Body of pancreas (tissue), 4 donors: ENCODE results near the gene NOL7. TPM values are rescaled to one million over a fixed set of nuclear protein-coding genes. Genes with fewer than 3 reads are reported as not detected.

Experiments
- ATAC-seq: fragments of 150-250 bp; one replicate; pipeline ENCODE4 v1.9.1; 2016
- DNase-seq, 4 donors: peaks; one replicate each; pipeline ENCODE4 v3.0.0-alpha.2; 2019
- H3K27ac ChIP-seq, 4 donors: fragments of 200-600 bp; sonication (generic); 1 replicate in 3 of 4; 2 replicates in 1 of 4; pipeline versions ENCODE4 v1.5.1 to v1.6.1; 2016 to 2019; ENCODE audit warnings: mild to moderate bottlenecking in 1 of 4, mixed read lengths in 1 of 4, moderate library complexity in 1 of 4
- H3K27me3 ChIP-seq, 2 donors: fragments of 200-600 bp; sonication (generic); one replicate each; pipeline ENCODE4 v1.6.0; 2016; ENCODE audit warnings: mild to moderate bottlenecking in 1 of 2
- H3K36me3 ChIP-seq, 2 donors: fragments of 200-600 bp; sonication (generic); replicated peaks in 1 of 2; 2 replicates each; pipeline ENCODE4 v1.5.1; 2016; ENCODE audit warnings: low read depth in 2 of 2; ENCODE audit not compliant: insufficient read depth in 1 of 2
- H3K4me1 ChIP-seq: fragments of 200-600 bp; sonication (generic); one replicate; pipeline ENCODE4 v1.6.0; 2016
- H3K4me3 ChIP-seq, 2 donors: fragments of 200-600 bp; sonication (generic); 1 replicate in 1 of 2; 2 replicates in 1 of 2; pipeline ENCODE4 v1.5.1; 2016 to 2019
- H3K9me3 ChIP-seq, 3 donors: fragments of 200-600 bp; sonication (generic); 1 replicate in 2 of 3; 2 replicates in 1 of 3; pipeline ENCODE4 v1.5.1; 2016
- POLR2A ChIP-seq, 3 donors: fragments of 450-650 bp; IDR thresholded peaks; one replicate each; pipeline ENCODE4 v1.6.1; 2016; ENCODE audit warnings: antibody characterized with exemption in 3 of 3, mild to moderate bottlenecking in 2 of 3
- WGBS, 2 donors: methylation state at CpG; one replicate each; pipeline ENCODE4 v1.1.5; 2017; 5-methylcytosine and 5-hydroxymethylcytosine counted together
- intact Hi-C: fragments of 100-400 bp; cut with DNase I; formaldehyde crosslinking; loops from one replicate; pipeline ENCODE4 v1.15.1; 2023
- total RNA-seq, 2 donors: library from RNA; depleted of rRNA; stranded (reverse); fragments of >200 nt; gene quantifications; one replicate each; pipeline ENCODE4 v1.1.0, GENCODE V29; 2016
- TF ChIP-seq, protein P1 (sequence below), 7 experiments: fragments of 450-650 bp in 4 of 7; fragments of 200-600 bp in 3 of 7; sonication (generic) in 3 of 7; IDR thresholded peaks; one replicate each; pipeline ENCODE4 v1.5.1; 2016 to 2019; ENCODE audit warnings: antibody characterized with exemption in 7 of 7

The NOL7 gene
- total RNA-seq, 2 donors from 2014 or later, result 52.1 to 164 TPM

DNA sequence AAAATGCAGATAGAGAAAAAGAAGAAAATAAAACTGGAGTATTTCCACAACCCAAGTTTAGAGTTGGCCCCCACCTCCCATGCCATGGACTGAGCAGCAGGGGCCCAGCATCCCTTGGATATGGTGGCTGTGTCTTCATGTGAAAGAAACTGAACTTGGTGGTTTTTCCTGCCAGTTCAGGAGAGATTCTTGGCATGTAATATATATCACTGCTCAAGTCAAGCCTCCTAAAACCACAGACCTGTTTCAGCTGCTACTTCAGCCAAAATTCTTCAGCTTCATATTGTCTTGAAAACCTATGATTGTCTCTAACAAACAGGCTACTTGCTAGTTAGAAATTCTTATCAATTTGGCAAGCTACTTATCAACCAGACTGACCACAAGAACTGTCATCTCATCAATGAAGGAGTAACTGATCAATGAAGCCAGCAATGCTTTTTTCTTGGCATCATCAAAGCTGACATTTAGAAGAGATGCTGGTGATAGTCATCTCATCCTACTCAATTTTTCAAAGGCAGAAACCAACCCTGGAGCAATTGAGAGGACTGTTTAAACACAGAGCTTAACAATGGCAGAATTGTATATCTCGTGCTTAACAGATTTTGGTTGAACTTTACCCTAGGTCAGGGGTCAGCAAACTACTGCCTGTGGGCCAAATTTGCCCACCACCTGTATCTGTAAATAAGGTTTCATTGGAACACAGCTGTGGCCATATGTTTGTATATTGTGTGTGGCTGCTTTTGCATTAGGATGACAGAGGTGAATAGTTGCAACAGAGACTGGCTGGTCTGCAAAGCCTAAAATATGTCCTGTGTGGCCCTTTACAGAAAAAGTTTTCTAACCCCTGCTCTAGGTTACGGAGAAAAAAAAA is 10.4 kb upstream of the NOL7 start:
- ATAC-seq (no peak), DNase-seq (no peak)
- no peaks in the 10 kb centered on the region for H3K27me3 ChIP-seq
- no peak overlapping the region for H3K27ac ChIP-seq
- H3K36me3 ChIP-seq, result peaks cover 0 to 2% of the 10 kb centered on the region in 2 donors
- H3K4me3 ChIP-seq, result no peak overlapping the region
- TF ChIP-seq POLR2A (IDR thresholded peaks at IDR 0.05), result no peak
- TF ChIP-seq, protein P1, sequence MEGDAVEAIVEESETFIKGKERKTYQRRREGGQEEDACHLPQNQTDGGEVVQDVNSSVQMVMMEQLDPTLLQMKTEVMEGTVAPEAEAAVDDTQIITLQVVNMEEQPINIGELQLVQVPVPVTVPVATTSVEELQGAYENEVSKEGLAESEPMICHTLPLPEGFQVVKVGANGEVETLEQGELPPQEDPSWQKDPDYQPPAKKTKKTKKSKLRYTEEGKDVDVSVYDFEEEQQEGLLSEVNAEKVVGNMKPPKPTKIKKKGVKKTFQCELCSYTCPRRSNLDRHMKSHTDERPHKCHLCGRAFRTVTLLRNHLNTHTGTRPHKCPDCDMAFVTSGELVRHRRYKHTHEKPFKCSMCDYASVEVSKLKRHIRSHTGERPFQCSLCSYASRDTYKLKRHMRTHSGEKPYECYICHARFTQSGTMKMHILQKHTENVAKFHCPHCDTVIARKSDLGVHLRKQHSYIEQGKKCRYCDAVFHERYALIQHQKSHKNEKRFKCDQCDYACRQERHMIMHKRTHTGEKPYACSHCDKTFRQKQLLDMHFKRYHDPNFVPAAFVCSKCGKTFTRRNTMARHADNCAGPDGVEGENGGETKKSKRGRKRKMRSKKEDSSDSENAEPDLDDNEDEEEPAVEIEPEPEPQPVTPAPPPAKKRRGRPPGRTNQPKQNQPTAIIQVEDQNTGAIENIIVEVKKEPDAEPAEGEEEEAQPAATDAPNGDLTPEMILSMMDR (IDR thresholded peaks at IDR 0.05), result no peak
- no peaks in the 10 kb centered on the region for H3K9me3 ChIP-seq
- WGBS, 2 donors, result 66 to 100% methylated on average over 1 to 2 of the region's 2 CpGs
- no peaks in the 10 kb centered on the region for H3K4me1 ChIP-seq
- intact Hi-C loops, result no loop called here

DNA sequence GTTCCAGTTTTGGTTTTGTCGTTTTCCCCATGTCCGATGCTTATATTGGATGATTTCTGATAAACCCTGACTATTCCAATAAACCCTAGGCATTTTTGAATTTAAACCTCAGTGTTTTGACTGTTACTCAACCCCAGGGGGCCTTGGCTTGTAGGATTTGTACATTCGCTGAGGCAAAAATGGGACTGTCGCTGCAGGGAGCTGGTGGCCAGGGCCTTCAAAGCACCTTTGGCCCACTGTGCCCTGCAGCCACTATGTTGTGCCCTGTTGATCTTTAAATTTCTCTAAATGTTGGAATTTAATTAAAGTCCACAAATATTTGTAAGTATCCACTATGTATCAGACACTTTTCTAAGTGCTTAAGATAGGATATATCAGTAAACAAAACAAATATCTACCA is 9.5 kb upstream of the NOL7 start:
- peaks cover 0 to 1% of the 10 kb centered on the region in 2 donors for H3K36me3 ChIP-seq
- WGBS, 2 donors, result 87 to 89% methylated on average over 4 of the region's 4 CpGs
- TF ChIP-seq POLR2A (IDR thresholded peaks at IDR 0.05), result no peak
- TF ChIP-seq, protein P1 (IDR thresholded peaks at IDR 0.05), result no peak
- H3K27me3 ChIP-seq, result no peaks in the 10 kb centered on the region
- intact Hi-C loops, result no loop called here
- DNase-seq (no peak), ATAC-seq (no peak)
- H3K4me3 ChIP-seq, result no peak overlapping the region
- H3K4me1 ChIP-seq, result no peaks in the 10 kb centered on the region
- H3K27ac ChIP-seq, result no peak overlapping the region
- H3K9me3 ChIP-seq, result no peaks in the 10 kb centered on the region

DNA sequence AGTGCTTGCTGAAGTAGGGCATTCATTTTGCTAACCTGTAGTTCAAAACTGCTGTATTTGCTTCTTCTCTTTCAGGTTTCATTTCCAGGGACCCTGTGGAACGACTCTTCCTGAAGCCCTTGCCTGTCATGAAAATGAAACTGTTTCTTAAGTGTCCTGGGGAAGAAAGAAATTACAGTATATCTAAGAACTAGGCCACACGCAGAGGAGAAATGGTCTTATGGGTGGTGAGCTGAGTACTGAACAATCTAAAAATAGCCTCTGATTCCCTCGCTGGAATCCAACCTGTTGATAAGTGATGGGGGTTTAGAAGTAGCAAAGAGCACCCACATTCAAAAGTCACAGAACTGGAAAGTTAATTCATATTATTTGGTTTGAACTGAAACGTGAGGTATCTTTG is 3.4 kb upstream of the NOL7 start:
- H3K4me3 ChIP-seq, result no peak overlapping the region
- no peaks in the 10 kb centered on the region for H3K27me3 ChIP-seq
- TF ChIP-seq POLR2A (IDR thresholded peaks at IDR 0.05), result no peak
- TF ChIP-seq, protein P1 (IDR thresholded peaks at IDR 0.05), result no peak
- ATAC-seq, result no peak
- no peak for DNase-seq
- WGBS, 2 donors, result 43 to 59% methylated on average over 4 of the region's 4 CpGs
- no peaks in the 10 kb centered on the region for H3K9me3 ChIP-seq
- intact Hi-C loops, result loop anchor here (10.0 kb wide), 1 partner anchor 103 kb away; the partner anchor contains the start of gene RANBP9
- no peaks in the 10 kb centered on the region for H3K36me3 ChIP-seq
- H3K4me1 ChIP-seq, result peaks cover 25% of the 10 kb centered on the region
- no peak overlapping the region for H3K27ac ChIP-seq

DNA sequence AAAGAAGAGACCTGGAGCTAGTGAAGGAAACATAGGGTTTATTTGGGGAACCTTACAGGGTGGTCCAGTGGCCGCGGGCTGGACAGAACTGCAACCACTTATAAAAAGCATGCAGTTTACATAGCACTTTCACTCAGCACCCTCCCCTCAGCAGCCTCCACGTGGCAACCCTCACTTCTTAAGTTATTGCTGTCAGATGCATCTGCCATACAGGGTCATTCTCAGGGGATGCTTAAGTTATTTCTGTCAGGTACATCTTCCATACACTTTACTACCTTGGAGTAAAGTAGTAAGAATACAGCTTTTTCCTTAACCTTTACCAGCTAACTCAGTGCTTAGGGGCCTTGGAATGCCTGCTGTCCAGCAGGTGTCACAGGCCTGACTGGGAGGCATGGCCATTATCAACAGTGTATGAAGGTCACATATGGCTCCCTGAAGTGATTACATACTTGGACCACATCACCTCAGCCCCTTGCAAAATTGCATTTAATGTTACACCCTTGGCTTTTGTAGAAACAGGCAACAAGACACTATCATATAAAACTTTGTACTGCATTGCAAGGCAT is 2.0 kb upstream of the NOL7 start:
- no peak overlapping the region for H3K4me3 ChIP-seq
- DNase-seq, result peak in 1 of 4 donors; percentile 8
- no peaks in the 10 kb centered on the region for H3K9me3 ChIP-seq
- TF ChIP-seq, protein P1 (IDR thresholded peaks at IDR 0.05), result no peak
- no peak for TF ChIP-seq POLR2A (IDR thresholded peaks at IDR 0.05)
- H3K27me3 ChIP-seq, result no peaks in the 10 kb centered on the region
- ATAC-seq, result no peak
- 65 to 71% methylated on average over 3 of the region's 3 CpGs for WGBS, 2 donors
- peaks cover 36% of the 10 kb centered on the region for H3K4me1 ChIP-seq
- H3K36me3 ChIP-seq, result peaks cover 0 to 4% of the 10 kb centered on the region in 2 donors
- intact Hi-C loops, result loop anchor here (10.0 kb wide), 1 partner anchor 102 kb away; the partner anchor contains the start of gene RANBP9
- no peak overlapping the region for H3K27ac ChIP-seq
